ENCODE measurements around the gene FBXW10B.
A peak's percentile ranks its signal among the peaks of the same experiment; 100 is the strongest.
"Not testable (repeated sequence)": the region's sequence is repeated elsewhere in the genome, so short reads cannot be mapped to it uniquely, and the experiment has no call there.

FBXW10B gene, protein sequence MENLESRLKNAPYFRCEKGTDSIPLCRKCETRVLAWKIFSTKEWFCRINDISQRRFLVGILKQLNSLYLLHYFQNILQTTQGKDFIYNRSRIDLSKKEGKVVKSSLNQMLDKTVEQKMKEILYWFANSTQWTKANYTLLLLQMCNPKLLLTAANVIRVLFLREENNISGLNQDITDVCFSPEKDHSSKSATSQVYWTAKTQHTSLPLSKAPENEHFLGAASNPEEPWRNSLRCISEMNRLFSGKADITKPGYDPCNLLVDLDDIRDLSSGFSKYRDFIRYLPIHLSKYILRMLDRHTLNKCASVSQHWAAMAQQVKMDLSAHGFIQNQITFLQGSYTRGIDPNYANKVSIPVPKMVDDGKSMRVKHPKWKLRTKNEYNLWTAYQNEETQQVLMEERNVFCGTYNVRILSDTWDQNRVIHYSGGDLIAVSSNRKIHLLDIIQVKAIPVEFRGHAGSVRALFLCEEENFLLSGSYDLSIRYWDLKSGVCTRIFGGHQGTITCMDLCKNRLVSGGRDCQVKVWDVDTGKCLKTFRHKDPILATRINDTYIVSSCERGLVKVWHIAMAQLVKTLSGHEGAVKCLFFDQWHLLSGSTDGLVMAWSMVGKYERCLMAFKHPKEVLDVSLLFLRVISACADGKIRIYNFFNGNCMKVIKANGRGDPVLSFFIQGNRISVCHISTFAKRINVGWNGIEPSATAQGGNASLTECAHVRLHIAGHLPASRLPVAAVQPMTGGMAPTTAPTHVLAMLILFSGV

DNA sequence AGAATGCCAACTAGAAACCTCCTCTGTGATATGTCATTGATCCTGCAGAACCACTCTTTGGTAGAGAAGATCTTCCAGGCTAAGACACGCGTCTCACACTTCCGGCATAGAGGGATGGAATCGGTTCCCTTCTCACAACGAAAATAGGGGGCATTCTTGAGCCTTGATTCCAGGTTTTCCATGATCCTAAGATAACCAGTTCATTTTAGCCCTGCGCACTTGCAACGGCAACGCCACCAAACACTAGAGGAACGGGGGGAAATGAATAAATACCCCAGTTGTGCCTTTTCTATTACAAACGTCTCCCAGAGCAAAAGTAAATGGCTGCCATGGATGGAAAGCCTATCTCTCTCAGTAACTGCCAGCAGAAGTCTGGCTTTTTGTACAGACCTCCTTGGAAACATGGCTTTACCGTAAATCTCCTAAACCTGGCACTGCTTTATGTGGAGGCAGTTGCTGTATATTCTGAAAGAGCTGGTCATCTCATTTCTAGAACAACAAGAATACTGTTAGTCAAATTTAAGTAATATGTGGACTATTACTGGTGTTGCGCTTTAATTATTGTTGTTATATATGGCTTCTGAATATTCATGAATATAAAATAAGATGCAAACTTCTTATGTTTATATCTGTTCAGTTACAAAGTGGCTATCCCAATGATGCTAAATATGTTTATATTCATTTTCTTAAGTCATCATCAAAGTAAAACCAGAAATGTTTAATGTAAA lies at the start of gene FBXW10B:
TSS of gene FBXW10B (minus strand) at position 374 of the 728 bp plus-strand sequence. CDS start at position 182, 192 bp downstream.
- in situ Hi-C loops (cut with MboI; ENCODE audit: low sequenced_read_pairs); H3K36me3 ChIP-seq (replicated peaks); DNase-seq (ENCODE audit: low spot score in 2 of 2): not testable (repeated sequence)

DNA sequence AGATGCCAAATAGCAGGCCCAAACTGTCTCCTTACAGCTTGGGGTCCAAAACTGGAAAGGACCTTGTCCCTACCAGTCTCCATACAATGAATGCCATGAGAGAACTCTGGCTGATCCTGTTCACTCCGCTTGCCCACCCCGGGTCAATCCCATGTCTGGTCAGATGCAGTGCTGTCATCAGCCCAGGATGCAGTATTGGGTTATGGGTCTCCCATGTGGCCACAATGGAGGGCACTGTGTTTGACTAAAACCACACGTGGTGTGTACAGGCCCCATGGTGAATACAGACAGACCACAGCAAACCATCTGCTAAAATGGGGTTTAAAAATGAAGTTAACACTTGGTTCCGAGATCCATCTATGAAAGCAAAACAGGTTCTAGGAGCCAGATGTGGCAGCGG lies 44.2 kb upstream of the FBXW10B start:
- Histone ChIP-seq H3K4me3 (no peak overlapping the region), H3K36me3 (replicated peaks) (peaks cover 3% of the 10 kb centered on the region; the same call in 1 of the 2 replicates), H3K27me3 (ENCODE audit: low read depth) (no peaks in the 10 kb centered on the region), H3K9me3 (no peaks in the 10 kb centered on the region), H3K4me1 (no peaks in the 10 kb centered on the region)
- DNase-seq (ENCODE audit: low spot score in 2 of 2): no peak
- in situ Hi-C loops (cut with MboI; ENCODE audit: low sequenced_read_pairs): no loop called here

More for the DNA sequence above, at the start of gene FBXW10B:
- not testable (repeated sequence) for H3K4me1 ChIP-seq; H3K27me3 ChIP-seq (ENCODE audit: low read depth); H3K4me3 ChIP-seq; H3K9me3 ChIP-seq

DNA sequence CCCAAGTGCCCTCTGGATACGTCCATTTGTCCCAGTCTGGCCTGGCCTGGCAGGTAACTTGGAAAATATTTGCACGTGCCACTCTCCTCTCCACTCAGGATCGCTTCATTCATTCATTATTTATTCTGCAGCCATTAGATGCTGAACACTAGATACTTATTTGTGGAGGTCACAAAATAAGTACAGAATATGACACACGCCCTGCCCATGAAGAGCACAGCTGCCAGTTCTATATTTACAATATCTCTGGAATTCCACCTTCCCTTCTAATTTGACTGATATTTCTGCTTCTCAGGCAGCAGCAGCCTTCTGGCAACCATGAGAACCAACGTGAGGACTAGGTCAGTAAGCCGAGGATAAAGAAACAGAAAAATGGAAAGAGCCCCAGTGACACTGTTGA lies 43.7 kb upstream of the FBXW10B start:
- peaks cover 3% of the 10 kb centered on the region; the same call in 1 of the 2 replicates for H3K36me3 ChIP-seq (replicated peaks)
- DNase-seq (ENCODE audit: low spot score in 2 of 2): no peak
- no peaks in the 10 kb centered on the region for H3K27me3 ChIP-seq (ENCODE audit: low read depth)
- no peaks in the 10 kb centered on the region for H3K4me1 ChIP-seq
- no peak overlapping the region for H3K4me3 ChIP-seq
- no peaks in the 10 kb centered on the region for H3K9me3 ChIP-seq
- in situ Hi-C loops (cut with MboI; ENCODE audit: low sequenced_read_pairs): no loop called here

DNA sequence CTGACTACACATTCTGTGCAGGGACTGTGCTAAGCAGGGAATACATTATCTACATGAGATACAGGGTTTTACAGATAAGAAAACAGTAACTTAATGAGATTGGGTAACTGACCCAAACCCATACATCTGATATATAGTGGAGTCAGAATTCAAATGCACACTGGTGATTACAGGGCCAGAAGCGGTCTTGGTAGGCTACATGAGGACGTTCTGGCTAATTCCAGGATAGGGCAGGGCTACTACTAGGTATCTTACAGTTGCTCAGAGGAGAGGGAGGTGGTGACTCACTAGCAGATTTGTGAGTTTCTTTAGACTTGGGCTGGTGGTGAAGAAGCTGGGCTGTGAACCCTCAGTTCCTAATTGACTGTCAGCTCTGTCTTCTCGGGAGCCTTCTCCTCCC lies 43.2 kb upstream of the FBXW10B start:
- peaks cover 3% of the 10 kb centered on the region; the same call in 1 of the 2 replicates for H3K36me3 ChIP-seq (replicated peaks)
- no peak for DNase-seq (ENCODE audit: low spot score in 2 of 2)
- in situ Hi-C loops (cut with MboI; ENCODE audit: low sequenced_read_pairs): no loop called here
- H3K27me3 ChIP-seq (ENCODE audit: low read depth): no peaks in the 10 kb centered on the region
- no peaks in the 10 kb centered on the region for H3K4me1 ChIP-seq
- no peaks in the 10 kb centered on the region for H3K9me3 ChIP-seq
- no peak overlapping the region for H3K4me3 ChIP-seq

DNA sequence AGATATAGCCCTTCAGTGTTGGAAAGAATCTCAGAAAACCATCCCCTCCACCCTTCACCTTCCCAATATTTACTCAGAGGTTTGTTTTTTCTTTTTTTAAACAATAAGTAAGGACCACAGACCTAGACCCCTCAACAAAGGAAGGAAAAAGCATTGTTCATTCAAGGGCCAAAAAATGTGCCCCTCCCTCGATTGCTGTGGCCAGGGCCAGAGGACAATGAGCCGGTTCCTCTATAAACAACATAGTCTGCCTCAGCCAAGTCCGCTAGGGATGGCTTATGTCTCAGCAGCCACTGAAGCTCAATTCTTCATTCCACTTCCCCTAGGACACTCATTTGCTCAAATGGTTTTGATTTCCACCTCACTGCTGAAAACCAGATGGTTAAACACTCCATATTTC lies 40.6 kb upstream of the FBXW10B start:
- Histone ChIP-seq H3K4me3 (no peak overlapping the region), H3K9me3 (no peaks in the 10 kb centered on the region), H3K36me3 (replicated peaks) (peaks cover 3% of the 10 kb centered on the region), H3K27me3 (ENCODE audit: low read depth) (no peaks in the 10 kb centered on the region), H3K4me1 (peaks cover 10% of the 10 kb centered on the region)
- DNase-seq (ENCODE audit: low spot score in 2 of 2): no peak
- in situ Hi-C loops (cut with MboI; ENCODE audit: low sequenced_read_pairs): no loop called here

DNA sequence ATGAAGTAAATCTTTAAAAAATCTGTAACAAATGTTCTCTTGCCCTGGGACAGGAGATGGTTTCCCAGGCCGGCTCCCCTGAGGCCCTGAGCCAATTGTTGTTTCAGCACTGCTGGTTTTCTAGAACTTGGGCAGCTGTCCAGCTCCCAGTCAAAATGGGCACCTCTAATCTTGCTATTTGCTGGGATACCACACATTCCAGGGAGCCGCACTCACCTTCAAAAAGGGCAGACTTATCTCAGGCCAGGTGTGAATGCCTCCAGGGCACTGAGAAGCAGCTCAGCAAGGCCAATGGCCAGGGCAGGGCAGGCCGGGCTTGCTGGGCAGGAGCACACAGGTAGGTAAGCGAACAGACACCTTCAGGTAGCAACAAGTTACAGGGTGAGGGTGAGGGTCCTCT lies 40.2 kb upstream of the FBXW10B start:
- DNase-seq (ENCODE audit: low spot score in 2 of 2): no peak
- H3K9me3 ChIP-seq: no peaks in the 10 kb centered on the region
- H3K27me3 ChIP-seq (ENCODE audit: low read depth): no peaks in the 10 kb centered on the region
- peaks cover 3% of the 10 kb centered on the region for H3K36me3 ChIP-seq (replicated peaks)
- in situ Hi-C loops (cut with MboI; ENCODE audit: low sequenced_read_pairs): no loop called here
- H3K4me1 ChIP-seq: peaks cover 13% of the 10 kb centered on the region
- no peak overlapping the region for H3K4me3 ChIP-seq

DNA sequence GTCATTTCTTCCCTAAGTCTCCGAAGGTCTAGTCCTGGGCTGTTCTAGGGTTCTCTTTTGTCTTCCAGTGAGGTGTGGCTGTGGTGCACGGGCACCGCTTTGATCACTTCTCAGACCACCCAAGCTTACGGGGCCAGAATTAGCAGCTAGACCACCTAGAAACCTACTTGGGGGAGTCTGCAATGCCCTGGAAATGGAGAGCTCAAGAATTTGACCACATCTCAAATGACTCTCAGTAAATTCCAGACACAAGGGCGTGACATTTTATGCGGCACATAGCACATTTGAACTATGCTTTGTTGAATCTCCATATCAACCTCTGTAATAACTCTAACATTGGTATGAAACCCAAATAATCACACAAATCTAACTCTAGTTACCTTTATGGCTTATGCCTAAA lies 39.7 kb upstream of the FBXW10B start:
- in situ Hi-C loops (cut with MboI; ENCODE audit: low sequenced_read_pairs): no loop called here

DNA sequence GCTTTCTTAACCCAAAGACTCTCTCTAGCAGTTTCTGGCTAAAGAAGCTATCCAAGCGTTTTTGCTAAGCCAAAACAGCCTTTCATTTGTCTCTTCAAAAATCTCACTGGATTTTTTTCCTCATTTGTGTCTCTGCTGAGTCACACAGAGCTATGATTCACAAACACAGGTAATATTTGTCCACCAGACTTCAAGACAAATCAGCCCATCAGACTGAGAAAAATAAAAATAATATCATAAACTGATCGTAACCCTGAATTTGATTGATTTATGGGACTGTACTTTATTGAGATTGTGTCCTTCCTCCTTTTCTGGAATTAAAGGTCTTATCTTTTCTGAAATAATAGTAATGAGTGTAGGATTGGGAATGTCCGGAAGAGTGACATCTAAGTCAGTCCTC lies 38.8 kb upstream of the FBXW10B start:
- in situ Hi-C loops (cut with MboI; ENCODE audit: low sequenced_read_pairs): no loop called here
- Histone ChIP-seq H3K36me3 (replicated peaks) (peaks cover 3% of the 10 kb centered on the region), H3K4me1 (peaks cover 26% of the 10 kb centered on the region), H3K9me3 (no peaks in the 10 kb centered on the region), H3K27me3 (ENCODE audit: low read depth) (no peaks in the 10 kb centered on the region), H3K4me3 (no peak overlapping the region)
- DNase-seq (ENCODE audit: low spot score in 2 of 2): no peak

More for the DNA sequence above, 39.7 kb upstream of the FBXW10B start:
- Histone ChIP-seq H3K27me3 (ENCODE audit: low read depth) (no peaks in the 10 kb centered on the region), H3K4me1 (peaks cover 17% of the 10 kb centered on the region), H3K9me3 (no peaks in the 10 kb centered on the region), H3K36me3 (replicated peaks) (peaks cover 3% of the 10 kb centered on the region), H3K4me3 (no peak overlapping the region)
- DNase-seq (ENCODE audit: low spot score in 2 of 2): no peak

DNA sequence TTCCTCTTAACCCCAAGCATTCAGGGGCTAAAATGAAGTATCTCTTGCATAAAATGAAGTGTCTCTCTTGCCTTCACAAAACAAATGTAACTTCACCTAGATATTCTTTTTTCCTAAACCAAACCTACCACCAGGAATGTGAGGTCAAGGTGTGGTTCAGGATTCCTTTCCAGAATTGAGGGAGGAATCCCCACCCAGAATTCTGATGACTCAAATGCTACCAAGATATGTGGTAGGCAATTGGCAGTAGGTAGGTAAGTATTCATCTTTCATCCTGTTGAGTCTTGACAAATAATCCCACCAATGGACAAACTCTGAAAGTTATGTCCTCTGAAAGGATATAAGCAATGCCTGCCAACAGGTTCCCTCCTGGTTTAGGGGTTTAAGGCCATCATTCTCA lies 38.4 kb upstream of the FBXW10B start:
- H3K9me3 ChIP-seq: no peaks in the 10 kb centered on the region
- in situ Hi-C loops (cut with MboI; ENCODE audit: low sequenced_read_pairs): no loop called here
- no peak overlapping the region for H3K4me3 ChIP-seq
- no peak for DNase-seq (ENCODE audit: low spot score in 2 of 2)
- no peaks in the 10 kb centered on the region for H3K27me3 ChIP-seq (ENCODE audit: low read depth)
- peaks cover 26% of the 10 kb centered on the region for H3K4me1 ChIP-seq
- H3K36me3 ChIP-seq (replicated peaks): no peaks in the 10 kb centered on the region; the same call in none of the 2 replicates

DNA sequence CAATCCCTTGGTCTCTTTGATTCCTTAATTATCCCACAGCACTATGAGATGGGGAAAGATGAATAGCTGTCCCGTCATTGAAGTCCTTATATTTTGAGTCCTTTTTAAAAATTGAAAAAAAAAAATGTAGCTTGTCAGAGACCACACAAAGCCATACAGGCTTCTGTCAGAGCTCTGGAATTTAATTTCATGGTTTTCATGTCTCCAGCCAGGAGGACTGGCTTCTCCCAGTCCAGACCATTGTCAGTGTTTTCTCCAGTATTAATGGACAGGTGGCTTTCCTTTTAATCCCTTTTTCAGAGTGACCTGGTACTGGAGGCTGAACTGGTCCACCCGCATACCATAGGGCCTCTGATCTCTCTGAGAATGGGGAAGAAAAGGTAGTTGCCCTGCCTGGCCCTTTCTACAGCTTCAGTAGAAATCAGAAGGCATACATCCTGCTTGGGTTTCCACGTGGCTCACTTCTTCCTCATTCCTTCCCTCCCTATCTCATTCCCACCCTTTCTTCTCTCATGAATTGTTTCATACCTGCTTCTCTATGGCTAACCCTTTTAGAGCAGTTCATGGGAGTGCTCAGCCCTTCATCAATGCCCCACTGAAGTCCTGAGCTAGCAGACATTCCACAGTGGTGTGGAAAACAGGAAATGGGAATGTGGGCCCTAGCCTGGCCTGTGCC lies 35.5 kb upstream of the FBXW10B start:
- peak in 1 of 2 experiments; percentile 34 for DNase-seq (ENCODE audit: low spot score in 2 of 2)
- Histone ChIP-seq H3K9me3 (no peaks in the 10 kb centered on the region), H3K27me3 (ENCODE audit: low read depth) (no peaks in the 10 kb centered on the region), H3K4me3 (no peak overlapping the region), H3K36me3 (replicated peaks) (no peaks in the 10 kb centered on the region; the same call in none of the 2 replicates), H3K4me1 (peaks cover 38% of the 10 kb centered on the region)
- in situ Hi-C loops (cut with MboI; ENCODE audit: low sequenced_read_pairs): no loop called here

DNA sequence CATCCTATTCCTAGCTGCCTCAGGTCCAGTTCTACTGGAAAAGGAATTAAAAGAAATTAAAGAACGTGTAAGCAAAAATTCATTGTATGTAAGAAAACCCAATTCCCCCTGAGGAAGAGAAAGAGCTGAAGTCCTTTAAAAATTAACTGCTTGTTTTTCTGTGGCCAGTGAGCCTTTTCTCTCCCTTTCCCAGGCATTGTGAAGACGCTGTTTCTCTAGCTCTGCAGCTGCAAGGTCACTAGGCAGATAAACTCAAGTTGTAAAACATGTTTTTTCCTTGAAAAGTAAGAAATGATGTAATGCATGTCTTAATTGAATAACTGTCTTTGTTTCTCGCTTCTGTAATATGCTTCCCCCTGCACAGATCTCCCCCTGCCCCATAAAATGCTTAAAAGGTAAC lies 34.9 kb upstream of the FBXW10B start:
- H3K9me3 ChIP-seq; H3K4me3 ChIP-seq; H3K27me3 ChIP-seq (ENCODE audit: low read depth); H3K36me3 ChIP-seq (replicated peaks); in situ Hi-C loops (cut with MboI; ENCODE audit: low sequenced_read_pairs): not testable (repeated sequence)
- peaks cover 38% of the 10 kb centered on the region for H3K4me1 ChIP-seq
- peak in 1 of 2 experiments; percentile 12 for DNase-seq (ENCODE audit: low spot score in 2 of 2)

DNA sequence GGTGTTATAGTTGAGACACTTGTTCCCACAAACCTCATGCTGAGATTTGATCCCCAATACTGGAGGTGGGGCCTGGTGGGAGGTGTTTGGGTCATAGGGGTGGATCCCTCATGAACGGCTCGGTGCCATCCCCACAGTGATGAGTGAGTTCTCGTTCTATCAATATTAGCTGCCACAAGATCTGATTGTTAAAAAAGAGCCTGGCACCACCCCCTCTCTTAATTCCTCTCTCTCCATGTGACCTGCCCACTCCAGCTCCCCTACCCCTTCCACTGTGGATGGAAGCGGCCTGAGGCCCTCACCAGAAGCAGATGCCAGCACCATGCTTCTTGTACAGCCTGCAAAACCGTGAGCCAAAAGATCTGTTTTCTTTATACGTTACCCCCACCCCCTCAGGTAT lies 33.5 kb upstream of the FBXW10B start:
- H3K4me3 ChIP-seq: no peak overlapping the region
- in situ Hi-C loops (cut with MboI; ENCODE audit: low sequenced_read_pairs): no loop called here
- no peak for DNase-seq (ENCODE audit: low spot score in 2 of 2)
- peaks cover 38% of the 10 kb centered on the region for H3K4me1 ChIP-seq
- no peaks in the 10 kb centered on the region for H3K9me3 ChIP-seq
- no peaks in the 10 kb centered on the region for H3K27me3 ChIP-seq (ENCODE audit: low read depth)
- H3K36me3 ChIP-seq (replicated peaks): no peaks in the 10 kb centered on the region; the same call in 1 of the 2 replicates

DNA sequence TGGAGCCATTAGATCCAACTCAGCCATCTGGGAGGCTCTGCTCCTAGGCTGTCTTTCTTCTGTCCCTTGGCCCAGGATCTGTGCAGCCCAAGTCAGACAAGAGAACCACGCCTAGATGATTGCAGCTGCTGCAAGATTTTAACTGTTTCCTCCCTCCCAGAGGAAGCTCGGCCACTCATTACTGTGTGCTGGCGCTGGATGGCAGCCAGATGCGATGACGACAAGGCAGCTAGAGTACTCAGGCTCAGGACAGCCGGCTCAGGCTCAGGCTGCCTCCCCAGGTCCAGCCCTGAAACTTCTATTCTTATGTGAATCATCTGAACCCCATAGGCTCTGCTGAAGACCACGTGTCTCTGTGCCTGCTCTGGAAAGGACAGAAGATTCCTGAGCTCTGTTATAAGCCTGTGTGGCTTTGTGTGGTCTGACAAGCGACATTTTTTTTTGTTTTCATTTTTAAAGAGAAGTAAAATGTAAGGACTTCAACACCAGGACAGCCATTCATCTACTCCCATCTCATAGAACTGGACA lies 32.1 kb upstream of the FBXW10B start:
- no peaks in the 10 kb centered on the region for H3K36me3 ChIP-seq (replicated peaks)
- no peaks in the 10 kb centered on the region for H3K9me3 ChIP-seq
- peak overlapping the region; percentile 23 for H3K4me3 ChIP-seq
- peaks cover 38% of the 10 kb centered on the region for H3K4me1 ChIP-seq
- peak; percentile 93 to 95 for DNase-seq (ENCODE audit: low spot score in 2 of 2)
- in situ Hi-C loops (cut with MboI; ENCODE audit: low sequenced_read_pairs): no loop called here
- H3K27me3 ChIP-seq (ENCODE audit: low read depth): no peaks in the 10 kb centered on the region
